ENCODE data around the gene ADGB. TPM values are rescaled to one million over a fixed set of nuclear protein-coding genes. Genes with fewer than 3 reads are reported as not detected.

ADGB gene
- polyA plus RNA-seq, 1 donor (not counting 4 experiments of a cell fraction or from before 2014, with no cell fraction given), result not detected

GRCh38 chr6:146829792-146830565 lies 231.2 kb downstream of the ADGB start:
- Histone ChIP-seq H3K36me3 (ENCODE audit: control insufficient read depth in 2 of 2, extremely low read depth in 1 of 2, insufficient read depth in 2 of 2, low read length in 2 of 2) (no peaks in the 10 kb centered on the region), H2AFZ (ENCODE audit: control insufficient read depth, low read length) (no peak overlapping the region), H3K9ac (ENCODE audit: control insufficient read depth, extremely low read depth, insufficient read depth, low read length) (no peak overlapping the region), H3K27ac (ENCODE audit: control insufficient read depth, insufficient read depth, low read length) (no peak overlapping the region), H3K79me2 (ENCODE audit: control insufficient read depth, insufficient read depth, low read length) (no peaks in the 10 kb centered on the region), H3K4me1 (ENCODE audit: control insufficient read depth, extremely low read depth, insufficient read depth, low read length) (no peaks in the 10 kb centered on the region), H4K20me1 (ENCODE audit: control insufficient read depth, extremely low read depth, insufficient read depth, low read length) (no peaks in the 10 kb centered on the region), H3K9me1 (ENCODE audit: control insufficient read depth, extremely low read depth, insufficient read depth, low read length) (no peaks in the 10 kb centered on the region), H3K9me3 (ENCODE audit: control insufficient read depth, low read depth, low read length) (no peaks in the 10 kb centered on the region), H3K4me3 (ENCODE audit: control insufficient read depth in 2 of 3, extremely low read depth in 1 of 3, insufficient read depth in 2 of 3, low read depth in 1 of 3, low read length in 3 of 3) (no peak overlapping the region), H3K27me3 (ENCODE audit: control insufficient read depth, extremely low read depth, insufficient read depth, low read length) (no peaks in the 10 kb centered on the region), H3K4me2 (ENCODE audit: control insufficient read depth, extremely low read depth, insufficient read depth, low read depth, low read length) (no peak overlapping the region)
- TF ChIP-seq EZH2 (IDR thresholded peaks at IDR 0.05; ENCODE audit: low read length) (no peak), CTCF (optimal IDR thresholded peaks at IDR 0.05 in 1 of 3, IDR thresholded peaks at IDR 0.05 in 1 of 3, conservative IDR thresholded peaks at IDR 0.05 in 1 of 3; ENCODE audit: extremely low read depth in 1 of 3, insufficient read depth in 2 of 3, low read length in 3 of 3) (no peak)
- DNase-seq (ENCODE audit: low read depth, low spot score) (no peak), FAIRE-seq (no peak)
- dilution Hi-C loops (cut with MboI; ENCODE audit: extremely low pct_ligation_motif_present, low sequenced_read_pairs), result no loop called here

- H3K79me2 ChIP-seq (ENCODE audit: control insufficient read depth, insufficient read depth, low read length), result no peaks in the 10 kb centered on the region
- DNase-seq (ENCODE audit: low read depth, low spot score) (no peak), FAIRE-seq (no peak)
- dilution Hi-C loops (cut with MboI; ENCODE audit: extremely low pct_ligation_motif_present, low sequenced_read_pairs), result no loop called here
- no peaks in the 10 kb centered on the region for H4K20me1 ChIP-seq (ENCODE audit: control insufficient read depth, extremely low read depth, insufficient read depth, low read length)
- H2AFZ ChIP-seq (ENCODE audit: control insufficient read depth, low read length), result no peak overlapping the region
- H3K9me1 ChIP-seq (ENCODE audit: control insufficient read depth, extremely low read depth, insufficient read depth, low read length), result no peaks in the 10 kb centered on the region
- no peak overlapping the region for H3K4me2 ChIP-seq (ENCODE audit: control insufficient read depth, extremely low read depth, insufficient read depth, low read depth, low read length)
- H3K9ac ChIP-seq (ENCODE audit: control insufficient read depth, extremely low read depth, insufficient read depth, low read length), result no peak overlapping the region
- no peak overlapping the region for H3K4me3 ChIP-seq (ENCODE audit: control insufficient read depth in 2 of 3, extremely low read depth in 1 of 3, insufficient read depth in 2 of 3, low read depth in 1 of 3, low read length in 3 of 3)
- no peaks in the 10 kb centered on the region for H3K9me3 ChIP-seq (ENCODE audit: control insufficient read depth, low read depth, low read length)
- no peaks in the 10 kb centered on the region for H3K27me3 ChIP-seq (ENCODE audit: control insufficient read depth, extremely low read depth, insufficient read depth, low read length)
- no peaks in the 10 kb centered on the region for H3K36me3 ChIP-seq (ENCODE audit: control insufficient read depth in 2 of 2, extremely low read depth in 1 of 2, insufficient read depth in 2 of 2, low read length in 2 of 2)
- H3K4me1 ChIP-seq (ENCODE audit: control insufficient read depth, extremely low read depth, insufficient read depth, low read length), result no peaks in the 10 kb centered on the region
- TF ChIP-seq CTCF (optimal IDR thresholded peaks at IDR 0.05 in 1 of 3, IDR thresholded peaks at IDR 0.05 in 1 of 3, conservative IDR thresholded peaks at IDR 0.05 in 1 of 3; ENCODE audit: extremely low read depth in 1 of 3, insufficient read depth in 2 of 3, low read length in 3 of 3), result no peak
- no peak for TF ChIP-seq EZH2 (IDR thresholded peaks at IDR 0.05; ENCODE audit: low read length)
- no peak overlapping the region for H3K27ac ChIP-seq (ENCODE audit: control insufficient read depth, insufficient read depth, low read length)
Measured at GRCh38 chr6:146833157-146833556, 234.4 kb downstream of the ADGB start.

Measured in keratinocyte (primary cell).